Body of pancreas (tissue), 4 donors: ENCODE results near the gene SOX13. TPM values are rescaled to one million over a fixed set of nuclear protein-coding genes. Genes with fewer than 3 reads are reported as not detected.
A peak's percentile ranks its signal among the peaks of the same experiment; 100 is the strongest.

Source experiments
- ATAC-seq: fragments of 150-250 bp; one replicate; pipeline ENCODE4 v1.9.1; 2016
- DNase-seq, 4 donors: peaks; one replicate each; pipeline ENCODE4 v3.0.0-alpha.2; 2019
- H3K27ac ChIP-seq, 4 donors: fragments of 200-600 bp; sonication (generic); 1 replicate in 3 of 4; 2 replicates in 1 of 4; pipeline versions ENCODE4 v1.5.1 to v1.6.1; 2016 to 2019; ENCODE audit warnings: mild to moderate bottlenecking in 1 of 4, mixed read lengths in 1 of 4, moderate library complexity in 1 of 4
- H3K27me3 ChIP-seq, 2 donors: fragments of 200-600 bp; sonication (generic); one replicate each; pipeline ENCODE4 v1.6.0; 2016; ENCODE audit warnings: mild to moderate bottlenecking in 1 of 2
- H3K36me3 ChIP-seq, 2 donors: fragments of 200-600 bp; sonication (generic); replicated peaks in 1 of 2; 2 replicates each; pipeline ENCODE4 v1.5.1; 2016; ENCODE audit warnings: low read depth in 2 of 2; ENCODE audit not compliant: insufficient read depth in 1 of 2
- H3K4me1 ChIP-seq: fragments of 200-600 bp; sonication (generic); one replicate; pipeline ENCODE4 v1.6.0; 2016
- H3K4me3 ChIP-seq, 2 donors: fragments of 200-600 bp; sonication (generic); 1 replicate in 1 of 2; 2 replicates in 1 of 2; pipeline ENCODE4 v1.5.1; 2016 to 2019
- H3K9me3 ChIP-seq, 3 donors: fragments of 200-600 bp; sonication (generic); 1 replicate in 2 of 3; 2 replicates in 1 of 3; pipeline ENCODE4 v1.5.1; 2016
- CTCF ChIP-seq, 7 experiments: fragments of 450-650 bp in 4 of 7; fragments of 200-600 bp in 3 of 7; sonication (generic) in 3 of 7; IDR thresholded peaks; one replicate each; pipeline ENCODE4 v1.5.1; 2016 to 2019; ENCODE audit warnings: antibody characterized with exemption in 7 of 7
- POLR2A ChIP-seq, 3 donors: fragments of 450-650 bp; IDR thresholded peaks; one replicate each; pipeline ENCODE4 v1.6.1; 2016; ENCODE audit warnings: antibody characterized with exemption in 3 of 3, mild to moderate bottlenecking in 2 of 3
- WGBS, 2 donors: methylation state at CpG; one replicate each; pipeline ENCODE4 v1.1.5; 2017; 5-methylcytosine and 5-hydroxymethylcytosine counted together
- intact Hi-C: fragments of 100-400 bp; cut with DNase I; formaldehyde crosslinking; loops from one replicate; pipeline ENCODE4 v1.15.1; 2023
- total RNA-seq, 2 donors: library from RNA; depleted of rRNA; stranded (reverse); fragments of >200 nt; gene quantifications; one replicate each; pipeline ENCODE4 v1.1.0, GENCODE V29; 2016

SOX13 gene
- total RNA-seq, 2 donors from 2014 or later: 29.6 to 37.2 TPM

DNA sequence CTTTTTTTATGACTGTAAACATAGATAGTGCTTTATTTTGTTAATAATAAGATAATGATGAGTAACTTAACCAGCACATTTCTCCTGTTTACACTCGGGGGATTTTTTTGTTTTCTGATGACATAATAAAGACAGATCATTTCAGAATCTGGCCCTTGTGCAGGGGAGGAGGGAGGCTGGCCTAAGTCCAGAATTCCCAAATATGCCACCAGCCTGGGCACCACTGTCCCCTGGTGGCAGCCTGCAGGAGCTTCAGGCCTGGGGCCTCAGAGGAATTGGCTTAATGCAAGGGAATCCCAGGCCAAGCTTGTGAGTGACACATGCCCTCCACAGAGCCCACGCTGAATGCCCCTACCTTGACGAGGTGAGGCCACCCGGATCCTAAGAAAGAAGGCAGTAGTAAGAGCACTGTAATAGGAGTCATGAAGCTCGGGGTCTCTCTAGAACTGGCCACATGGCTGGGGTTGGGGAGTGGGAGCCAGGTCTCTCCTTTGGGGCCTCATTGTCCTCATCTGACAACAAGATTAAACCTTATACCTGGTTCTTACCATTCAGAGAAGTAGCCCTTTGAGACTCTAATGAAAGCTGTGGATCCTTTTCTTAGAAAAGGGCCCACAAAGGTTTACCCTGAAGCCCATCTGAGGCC lies 54.8 kb downstream of the SOX13 start:
- Histone ChIP-seq H3K27me3 (no peaks in the 10 kb centered on the region), H3K4me3 (no peak overlapping the region), H3K36me3 (peaks cover 0 to 8% of the 10 kb centered on the region in 2 donors), H3K4me1 (peaks cover 52% of the 10 kb centered on the region), H3K9me3 (no peaks in the 10 kb centered on the region), H3K27ac (peak overlapping the region in 3 of 4 donors; percentile 90 to 93 (median 93))
- WGBS, 2 donors: 21 to 22% methylated on average over 5 of the region's 5 CpGs
- DNase-seq (peak; percentile 75 to 82 (median 80)), ATAC-seq (peak; percentile 47)
- intact Hi-C loops: loop anchor here (5.0 kb wide), 1 partner anchor 55 kb away; the partner anchor contains the start of gene SOX13
- TF ChIP-seq CTCF (IDR thresholded peaks at IDR 0.05) (peak; percentile 95 to 98 (median 97)), POLR2A (IDR thresholded peaks at IDR 0.05) (no peak)

DNA sequence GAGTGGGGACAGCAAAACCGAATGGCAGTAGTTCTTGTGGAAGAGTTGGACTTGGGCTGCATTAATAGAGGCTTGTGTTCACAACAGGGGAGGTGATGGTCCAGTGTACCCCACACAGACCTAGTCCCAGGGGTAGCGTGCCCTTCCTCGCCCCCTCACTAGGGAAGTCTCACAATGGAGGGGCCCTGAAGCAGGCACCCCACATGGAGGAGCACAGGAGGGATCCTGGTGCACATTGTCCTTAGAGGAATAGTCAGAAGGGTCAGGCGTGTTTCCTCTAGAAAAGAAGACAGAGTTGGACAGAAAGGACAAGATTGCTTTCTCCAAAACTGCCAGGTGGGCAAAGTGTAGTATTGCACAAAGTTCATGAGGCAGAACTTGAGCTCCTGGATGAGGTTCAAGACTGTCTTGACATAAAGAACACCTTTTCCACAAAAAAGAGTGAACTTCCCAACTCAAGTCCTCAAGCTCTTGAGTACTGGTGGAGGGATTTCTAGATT lies 55.6 kb downstream of the SOX13 start:
- Histone ChIP-seq H3K27ac (peak overlapping the region in 3 of 4 donors; percentile 90 to 93 (median 93)), H3K27me3 (no peaks in the 10 kb centered on the region), H3K36me3 (peaks cover 0 to 5% of the 10 kb centered on the region in 2 donors), H3K9me3 (no peaks in the 10 kb centered on the region), H3K4me3 (no peak overlapping the region), H3K4me1 (peaks cover 52% of the 10 kb centered on the region)
- 74 to 79% methylated on average over 4 of the region's 4 CpGs for WGBS, 2 donors
- no peak for DNase-seq
- no peak for TF ChIP-seq POLR2A (IDR thresholded peaks at IDR 0.05)
- TF ChIP-seq CTCF (IDR thresholded peaks at IDR 0.05): no peak
- no peak for ATAC-seq
- intact Hi-C loops: loop anchor here (5.0 kb wide), 1 partner anchor 56 kb away; the partner anchor contains the start of gene SOX13

GRCh38 chr1:204128964-204129896 lies 56.3 kb downstream of the SOX13 start:
- intact Hi-C loops: loop anchor here (5.0 kb wide), 1 partner anchor 57 kb away; the partner anchor contains the start of gene SOX13
- Histone ChIP-seq H3K27ac (peak overlapping the region; percentile 88 to 93 (median 92)), H3K27me3 (no peaks in the 10 kb centered on the region), H3K4me1 (peaks cover 52% of the 10 kb centered on the region), H3K36me3 (peaks cover 0 to 2% of the 10 kb centered on the region in 2 donors), H3K4me3 (no peak overlapping the region), H3K9me3 (no peaks in the 10 kb centered on the region)
- TF ChIP-seq CTCF (IDR thresholded peaks at IDR 0.05) (peak; percentile 86 to 96 (median 92)), POLR2A (IDR thresholded peaks at IDR 0.05) (peak in 2 of 3 donors; percentile 33 to 44)
- peak; percentile 72 for ATAC-seq
- WGBS, 2 donors: 4 to 7% methylated on average over 17 to 28 of the region's 29 CpGs
- peak; percentile 75 to 82 (median 76) for DNase-seq

- Histone ChIP-seq H3K9me3 (no peaks in the 10 kb centered on the region), H3K4me1 (peaks cover 52% of the 10 kb centered on the region), H3K27me3 (no peaks in the 10 kb centered on the region), H3K36me3 (peaks cover 0 to 2% of the 10 kb centered on the region in 2 donors), H3K27ac (peak overlapping the region; percentile 88 to 93 (median 92)), H3K4me3 (no peak overlapping the region)
- intact Hi-C loops: no loop called here
- DNase-seq: peak; percentile 95 to 98 (median 98)
- TF ChIP-seq POLR2A (IDR thresholded peaks at IDR 0.05): peak in 2 of 3 donors; percentile 46 to 50
- peak in 4 of 7 experiments; percentile 34 to 46 (median 42) for TF ChIP-seq CTCF (IDR thresholded peaks at IDR 0.05)
- 17 to 24% methylated on average over 2 to 4 of the region's 4 CpGs for WGBS, 2 donors
- ATAC-seq: peak; percentile 82
Measured at GRCh38 chr1:204130178-204130577, 57.3 kb downstream of the SOX13 start.
